ENCODE measurements around the gene CORT. TPM values are rescaled to one million over a fixed set of nuclear protein-coding genes. Genes with fewer than 3 reads are reported as not detected.

Gene CORT
- total and polyA plus RNA-seq, 10 of the 15 experiments (the other 5 are each of a cell fraction or from before 2014, with no cell fraction given): 0.09 to 0.49 (median 0.23) TPM; not detected in 1

DNA sequence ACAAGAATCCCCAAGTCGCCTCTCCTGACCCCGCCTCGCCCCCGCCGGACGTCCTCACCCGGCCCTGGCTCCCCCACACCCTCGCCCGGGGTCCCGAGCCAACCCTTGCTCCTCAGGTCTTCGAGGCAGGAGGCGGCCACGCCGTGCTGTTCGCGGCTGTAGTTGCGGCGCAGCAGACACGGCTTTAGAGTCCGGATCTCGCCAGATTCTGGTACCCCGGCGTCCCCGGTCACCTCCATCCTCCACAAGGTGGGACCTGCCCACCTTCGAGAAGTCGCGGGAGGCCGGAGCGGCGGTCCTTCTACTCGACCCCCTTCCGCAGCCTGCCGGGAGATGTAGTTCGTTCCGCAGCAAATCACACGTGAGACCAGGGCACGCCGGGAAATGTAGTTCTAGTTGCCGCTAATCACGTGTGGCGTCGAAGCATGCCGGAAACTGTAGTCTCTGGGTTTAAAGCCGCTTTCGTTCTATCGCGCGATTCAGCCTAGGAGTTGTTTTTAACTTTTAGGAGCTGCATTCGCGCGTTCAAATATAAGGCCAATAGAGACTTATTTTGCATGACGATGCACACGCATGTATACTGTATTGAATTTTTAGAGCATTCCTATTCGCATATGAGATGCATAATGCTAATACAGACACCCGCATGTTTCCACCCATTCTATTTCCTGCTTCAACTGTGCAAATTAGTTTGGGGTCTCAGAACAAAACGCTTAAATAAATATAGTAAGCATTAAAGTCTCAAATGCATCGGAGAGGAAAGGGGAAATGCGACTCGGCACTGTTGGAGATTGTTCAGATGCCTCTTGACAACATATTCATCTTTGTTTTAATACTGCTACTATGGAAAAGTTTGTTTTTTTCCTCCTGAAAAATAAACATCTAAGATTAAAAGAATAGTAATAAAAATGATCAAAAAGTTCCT lies 22.7 kb downstream of the CORT start, which contains the start of gene DFFA (continued):
- TF ChIP-seq ASH2L (IDR thresholded peaks at IDR 0.05; ENCODE audit: borderline replicate concordance, low read depth): 0 out of 2 replicates have a peak, but pooled peaks have one; percentile 21
- TF ChIP-seq, protein P1, sequence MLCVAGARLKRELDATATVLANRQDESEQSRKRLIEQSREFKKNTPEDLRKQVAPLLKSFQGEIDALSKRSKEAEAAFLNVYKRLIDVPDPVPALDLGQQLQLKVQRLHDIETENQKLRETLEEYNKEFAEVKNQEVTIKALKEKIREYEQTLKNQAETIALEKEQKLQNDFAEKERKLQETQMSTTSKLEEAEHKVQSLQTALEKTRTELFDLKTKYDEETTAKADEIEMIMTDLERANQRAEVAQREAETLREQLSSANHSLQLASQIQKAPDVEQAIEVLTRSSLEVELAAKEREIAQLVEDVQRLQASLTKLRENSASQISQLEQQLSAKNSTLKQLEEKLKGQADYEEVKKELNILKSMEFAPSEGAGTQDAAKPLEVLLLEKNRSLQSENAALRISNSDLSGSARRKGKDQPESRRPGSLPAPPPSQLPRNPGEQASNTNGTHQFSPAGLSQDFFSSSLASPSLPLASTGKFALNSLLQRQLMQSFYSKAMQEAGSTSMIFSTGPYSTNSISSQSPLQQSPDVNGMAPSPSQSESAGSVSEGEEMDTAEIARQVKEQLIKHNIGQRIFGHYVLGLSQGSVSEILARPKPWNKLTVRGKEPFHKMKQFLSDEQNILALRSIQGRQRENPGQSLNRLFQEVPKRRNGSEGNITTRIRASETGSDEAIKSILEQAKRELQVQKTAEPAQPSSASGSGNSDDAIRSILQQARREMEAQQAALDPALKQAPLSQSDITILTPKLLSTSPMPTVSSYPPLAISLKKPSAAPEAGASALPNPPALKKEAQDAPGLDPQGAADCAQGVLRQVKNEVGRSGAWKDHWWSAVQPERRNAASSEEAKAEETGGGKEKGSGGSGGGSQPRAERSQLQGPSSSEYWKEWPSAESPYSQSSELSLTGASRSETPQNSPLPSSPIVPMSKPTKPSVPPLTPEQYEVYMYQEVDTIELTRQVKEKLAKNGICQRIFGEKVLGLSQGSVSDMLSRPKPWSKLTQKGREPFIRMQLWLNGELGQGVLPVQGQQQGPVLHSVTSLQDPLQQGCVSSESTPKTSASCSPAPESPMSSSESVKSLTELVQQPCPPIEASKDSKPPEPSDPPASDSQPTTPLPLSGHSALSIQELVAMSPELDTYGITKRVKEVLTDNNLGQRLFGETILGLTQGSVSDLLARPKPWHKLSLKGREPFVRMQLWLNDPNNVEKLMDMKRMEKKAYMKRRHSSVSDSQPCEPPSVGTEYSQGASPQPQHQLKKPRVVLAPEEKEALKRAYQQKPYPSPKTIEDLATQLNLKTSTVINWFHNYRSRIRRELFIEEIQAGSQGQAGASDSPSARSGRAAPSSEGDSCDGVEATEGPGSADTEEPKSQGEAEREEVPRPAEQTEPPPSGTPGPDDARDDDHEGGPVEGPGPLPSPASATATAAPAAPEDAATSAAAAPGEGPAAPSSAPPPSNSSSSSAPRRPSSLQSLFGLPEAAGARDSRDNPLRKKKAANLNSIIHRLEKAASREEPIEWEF (IDR thresholded peaks at IDR 0.05; ENCODE audit: insufficient replicate concordance, low read depth, low read length): no peak
- TF ChIP-seq RB1 (IDR thresholded peaks at IDR 0.05; ENCODE audit: borderline replicate concordance): peak; percentile 50; the same call in 1 of the 2 replicates
- peak; percentile 94 for TF ChIP-seq SREBF1 (IDR thresholded peaks at IDR 0.05; ENCODE audit: low read length)
- TF ChIP-seq, protein P2, sequence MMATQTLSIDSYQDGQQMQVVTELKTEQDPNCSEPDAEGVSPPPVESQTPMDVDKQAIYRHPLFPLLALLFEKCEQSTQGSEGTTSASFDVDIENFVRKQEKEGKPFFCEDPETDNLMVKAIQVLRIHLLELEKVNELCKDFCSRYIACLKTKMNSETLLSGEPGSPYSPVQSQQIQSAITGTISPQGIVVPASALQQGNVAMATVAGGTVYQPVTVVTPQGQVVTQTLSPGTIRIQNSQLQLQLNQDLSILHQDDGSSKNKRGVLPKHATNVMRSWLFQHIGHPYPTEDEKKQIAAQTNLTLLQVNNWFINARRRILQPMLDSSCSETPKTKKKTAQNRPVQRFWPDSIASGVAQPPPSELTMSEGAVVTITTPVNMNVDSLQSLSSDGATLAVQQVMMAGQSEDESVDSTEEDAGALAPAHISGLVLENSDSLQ (IDR thresholded peaks at IDR 0.05): no peak
- TF ChIP-seq SMAD1 (IDR thresholded peaks at IDR 0.05; ENCODE audit: low read depth, partially characterized antibody): no peak
- TF ChIP-seq ATF7 (IDR thresholded peaks at IDR 0.05; ENCODE audit: low read depth): no peak
- TF ChIP-seq, protein P3, sequence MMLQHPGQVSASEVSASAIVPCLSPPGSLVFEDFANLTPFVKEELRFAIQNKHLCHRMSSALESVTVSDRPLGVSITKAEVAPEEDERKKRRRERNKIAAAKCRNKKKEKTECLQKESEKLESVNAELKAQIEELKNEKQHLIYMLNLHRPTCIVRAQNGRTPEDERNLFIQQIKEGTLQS (IDR thresholded peaks at IDR 0.05; ENCODE audit: borderline replicate concordance, extremely low read depth, low read depth, low read length): peak; percentile 98
- no peak for TF ChIP-seq ZNF384 (IDR thresholded peaks at IDR 0.05; ENCODE audit: borderline replicate concordance, low read depth, low read length)
- peak; percentile 23; the same call in 1 of the 2 replicates for TF ChIP-seq TCF12 (IDR thresholded peaks at IDR 0.05; ENCODE audit: low read depth, low read length)
- peak; percentile 99 for TF ChIP-seq SIX5 (IDR thresholded peaks at IDR 0.05; ENCODE audit: low read depth, low read length, severe bottlenecking)
- peak; percentile 91 for TF ChIP-seq POLR2A (IDR thresholded peaks at IDR 0.05; ENCODE audit: low read depth, low read length)
- no peak for TF ChIP-seq CEBPB (IDR thresholded peaks at IDR 0.05; ENCODE audit: borderline replicate concordance in 1 of 2, low read depth in 2 of 2, low read length in 2 of 2)
- TF ChIP-seq, protein P4, sequence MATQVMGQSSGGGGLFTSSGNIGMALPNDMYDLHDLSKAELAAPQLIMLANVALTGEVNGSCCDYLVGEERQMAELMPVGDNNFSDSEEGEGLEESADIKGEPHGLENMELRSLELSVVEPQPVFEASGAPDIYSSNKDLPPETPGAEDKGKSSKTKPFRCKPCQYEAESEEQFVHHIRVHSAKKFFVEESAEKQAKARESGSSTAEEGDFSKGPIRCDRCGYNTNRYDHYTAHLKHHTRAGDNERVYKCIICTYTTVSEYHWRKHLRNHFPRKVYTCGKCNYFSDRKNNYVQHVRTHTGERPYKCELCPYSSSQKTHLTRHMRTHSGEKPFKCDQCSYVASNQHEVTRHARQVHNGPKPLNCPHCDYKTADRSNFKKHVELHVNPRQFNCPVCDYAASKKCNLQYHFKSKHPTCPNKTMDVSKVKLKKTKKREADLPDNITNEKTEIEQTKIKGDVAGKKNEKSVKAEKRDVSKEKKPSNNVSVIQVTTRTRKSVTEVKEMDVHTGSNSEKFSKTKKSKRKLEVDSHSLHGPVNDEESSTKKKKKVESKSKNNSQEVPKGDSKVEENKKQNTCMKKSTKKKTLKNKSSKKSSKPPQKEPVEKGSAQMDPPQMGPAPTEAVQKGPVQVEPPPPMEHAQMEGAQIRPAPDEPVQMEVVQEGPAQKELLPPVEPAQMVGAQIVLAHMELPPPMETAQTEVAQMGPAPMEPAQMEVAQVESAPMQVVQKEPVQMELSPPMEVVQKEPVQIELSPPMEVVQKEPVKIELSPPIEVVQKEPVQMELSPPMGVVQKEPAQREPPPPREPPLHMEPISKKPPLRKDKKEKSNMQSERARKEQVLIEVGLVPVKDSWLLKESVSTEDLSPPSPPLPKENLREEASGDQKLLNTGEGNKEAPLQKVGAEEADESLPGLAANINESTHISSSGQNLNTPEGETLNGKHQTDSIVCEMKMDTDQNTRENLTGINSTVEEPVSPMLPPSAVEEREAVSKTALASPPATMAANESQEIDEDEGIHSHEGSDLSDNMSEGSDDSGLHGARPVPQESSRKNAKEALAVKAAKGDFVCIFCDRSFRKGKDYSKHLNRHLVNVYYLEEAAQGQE (IDR thresholded peaks at IDR 0.05; ENCODE audit: low read depth, low read length): 0 out of 2 replicates have a peak, but pooled peaks have one; percentile 20
- TF ChIP-seq ZNF207 (IDR thresholded peaks at IDR 0.05; ENCODE audit: borderline replicate concordance): peak; percentile 91; the same call in 1 of the 2 replicates
- TF ChIP-seq, protein P5, sequence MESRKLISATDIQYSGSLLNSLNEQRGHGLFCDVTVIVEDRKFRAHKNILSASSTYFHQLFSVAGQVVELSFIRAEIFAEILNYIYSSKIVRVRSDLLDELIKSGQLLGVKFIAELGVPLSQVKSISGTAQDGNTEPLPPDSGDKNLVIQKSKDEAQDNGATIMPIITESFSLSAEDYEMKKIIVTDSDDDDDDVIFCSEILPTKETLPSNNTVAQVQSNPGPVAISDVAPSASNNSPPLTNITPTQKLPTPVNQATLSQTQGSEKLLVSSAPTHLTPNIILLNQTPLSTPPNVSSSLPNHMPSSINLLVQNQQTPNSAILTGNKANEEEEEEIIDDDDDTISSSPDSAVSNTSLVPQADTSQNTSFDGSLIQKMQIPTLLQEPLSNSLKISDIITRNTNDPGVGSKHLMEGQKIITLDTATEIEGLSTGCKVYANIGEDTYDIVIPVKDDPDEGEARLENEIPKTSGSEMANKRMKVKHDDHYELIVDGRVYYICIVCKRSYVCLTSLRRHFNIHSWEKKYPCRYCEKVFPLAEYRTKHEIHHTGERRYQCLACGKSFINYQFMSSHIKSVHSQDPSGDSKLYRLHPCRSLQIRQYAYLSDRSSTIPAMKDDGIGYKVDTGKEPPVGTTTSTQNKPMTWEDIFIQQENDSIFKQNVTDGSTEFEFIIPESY (IDR thresholded peaks at IDR 0.05): no peak
